Endothelial cell of umbilical vein (primary cell): ENCODE measurements around the gene PFKFB4. TPM values are rescaled to one million over a fixed set of nuclear protein-coding genes. Genes with fewer than 3 reads are reported as not detected.

Source experiments
- BruUV-seq: library from RNA; stranded (reverse); fragments of 400-500 nt; replicated peaks from 2 replicates; lab custom pipeline; 2021; lab: Mats Ljungman, UMichigan
- CTCF ChIA-PET: fragments of 300-600, 350-600 bp; sonication (Branson Sonifier 250); formaldehyde crosslinking; loops from one replicate; lab custom pipeline; 2021; ENCODE audit warnings: antibody characterized with exemption, inconsistent platforms; lab: Charles Lee
- POLR2A ChIA-PET: fragments of 300-600, 350-600 bp; sonication (Branson Sonifier 250); formaldehyde crosslinking; loops from one replicate; lab custom pipeline; 2021; ENCODE audit warnings: antibody characterized with exemption, inconsistent platforms; lab: Charles Lee
- DNase-seq: peaks from one replicate; pipeline ENCODE4 v3.0.0-alpha.2; 2011; ENCODE audit warnings: low read depth, low spot score
- FAIRE-seq: peaks from 2 replicates; lab custom pipeline; 2011; peaks lifted over from hg19 to GRCh38; lab: Jason Lieb, UNC
- H2AFZ ChIP-seq: 2 replicates; pipeline ENCODE4 v1.6.0; 2012; ENCODE audit warnings: low read depth, low read length, control low read depth, inconsistent platforms
- H3K27ac ChIP-seq: 2 replicates; pipeline ENCODE4 v1.5.1; 2011; ENCODE audit warnings: low read depth, mild to moderate bottlenecking, control low read depth, low read length, moderate library complexity; ENCODE audit not compliant: insufficient read depth
- H3K27me3 ChIP-seq, 2 experiments: 2 replicates each; pipeline versions ENCODE4 v1.6.0 to v1.6.1; 2011; ENCODE audit warnings: low read length in 2 of 2, mixed read lengths in 1 of 2; ENCODE audit not compliant: control insufficient read depth in 2 of 2, insufficient read depth in 2 of 2
- H3K36me3 ChIP-seq, 2 experiments: 2 replicates in 1 of 2; 3 replicates in 1 of 2; pipeline ENCODE4 v1.5.1; 2011; ENCODE audit warnings: low read length in 2 of 2, mild to moderate bottlenecking in 1 of 2, moderate library complexity in 1 of 2; ENCODE audit not compliant: control insufficient read depth in 2 of 2, insufficient read depth in 2 of 2; ENCODE audit errors: extremely low read depth in 1 of 2
- H3K4me1 ChIP-seq: 3 replicates; pipeline ENCODE4 v1.5.1; 2011; ENCODE audit warnings: mild to moderate bottlenecking, low read length; ENCODE audit not compliant: control insufficient read depth, insufficient read depth; ENCODE audit errors: extremely low read depth
- H3K4me2 ChIP-seq: 2 replicates; pipeline ENCODE4 v1.6.1; 2011; ENCODE audit warnings: low read length, control low read depth, mixed read lengths; ENCODE audit not compliant: insufficient read depth
- H3K4me3 ChIP-seq, 3 experiments: fragments of 200-600 bp in 1 of 3; sonication (generic), shearing (Covaris generic) in 1 of 3; replicated peaks in 1 of 3; 2 replicates each; pipeline ENCODE4 v1.5.1; 2011 to 2016; ENCODE audit warnings: control low read depth in 3 of 3, low read length in 3 of 3, mild to moderate bottlenecking in 2 of 3, inconsistent platforms in 1 of 3, low read depth in 1 of 3, moderate library complexity in 1 of 3; ENCODE audit not compliant: insufficient read depth in 1 of 3
- H3K79me2 ChIP-seq: 2 replicates; pipeline ENCODE4 v1.6.0; 2012; ENCODE audit warnings: low read length, inconsistent platforms; ENCODE audit not compliant: control insufficient read depth, insufficient read depth
- H3K9ac ChIP-seq: replicated peaks from 2 replicates; pipeline ENCODE3; 2011; ENCODE audit warnings: low read length, control low read depth; ENCODE audit not compliant: insufficient read depth; ENCODE audit errors: extremely low read depth
- H3K9me1 ChIP-seq: replicated peaks from 3 replicates; pipeline ENCODE4 v1.6.0; 2011; ENCODE audit warnings: mild to moderate bottlenecking, low read length; ENCODE audit not compliant: control insufficient read depth, insufficient read depth; ENCODE audit errors: extremely low read depth
- H3K9me3 ChIP-seq: replicated peaks from 2 replicates; pipeline ENCODE4 v1.5.1; 2012; ENCODE audit warnings: low read length, inconsistent platforms; ENCODE audit not compliant: control insufficient read depth, insufficient read depth
- H4K20me1 ChIP-seq: replicated peaks from 2 replicates; pipeline ENCODE3; 2011; ENCODE audit warnings: mild to moderate bottlenecking, low read length; ENCODE audit not compliant: control insufficient read depth, insufficient read depth; ENCODE audit errors: extremely low read depth
- EZH2 ChIP-seq: IDR thresholded peaks from 2 replicates; pipeline ENCODE4 v1.6.1; 2012; ENCODE audit warnings: borderline replicate concordance, low read depth, mild to moderate bottlenecking, moderate library complexity, low read length, inconsistent platforms; ENCODE audit not compliant: severe bottlenecking
- FOS ChIP-seq: IDR thresholded peaks from 2 replicates; pipeline ENCODE4 v1.6.1; 2011; ENCODE audit warnings: mild to moderate bottlenecking, low read length, moderate library complexity, borderline replicate concordance; ENCODE audit not compliant: insufficient read depth
- GATA2 ChIP-seq: IDR thresholded peaks from 2 replicates; pipeline ENCODE4 v1.7.0; 2011; ENCODE audit warnings: low read depth, mild to moderate bottlenecking, moderate library complexity, mixed read lengths, low read length; ENCODE audit not compliant: insufficient read length, insufficient read depth
- JUN ChIP-seq: IDR thresholded peaks from 2 replicates; pipeline ENCODE4 v1.6.1; 2011; ENCODE audit warnings: borderline replicate concordance, low read depth; ENCODE audit not compliant: insufficient read length, insufficient read depth
- MYC ChIP-seq: IDR thresholded peaks from one replicate; pipeline ENCODE4 v1.6.1; 2011; ENCODE audit warnings: mild to moderate bottlenecking, low read depth, low read length
- POLR2A ChIP-seq: IDR thresholded peaks from 2 replicates; pipeline ENCODE4 v1.6.1; 2012; ENCODE audit warnings: low read depth, mild to moderate bottlenecking, control low read depth, low read length
- POLR2AphosphoS5 ChIP-seq: IDR thresholded peaks from 2 replicates; pipeline ENCODE4 v1.6.1; 2012; ENCODE audit warnings: low read depth, mild to moderate bottlenecking, control low read depth, low read length, moderate library complexity; ENCODE audit not compliant: insufficient read depth
- dilution Hi-C: fragments of 300-500 bp; cut with MboI; formaldehyde crosslinking; loops from one replicate; pipeline ENCODE4 v1.15.0; 2019; ENCODE audit warnings: low sequenced_read_pairs; ENCODE audit not compliant: extremely low pct_ligation_motif_present
- intact Hi-C: fragments of 100-400 bp; cut with micrococcal nuclease; formaldehyde crosslinking; loops from one replicate; pipeline ENCODE4 v1.10.0; 2022
- polyA plus RNA-seq, 4 experiments: library from polyadenylated mRNA; depleted of rRNA in 3 of 4; stranded (reverse) in 3 of 4; unstranded in 1 of 4; fragments of >200 nt; gene quantifications; 2 replicates each; pipeline versions ENCODE4 v1.2.1 to v1.2.3, GENCODE V29; 2011 to 2012; ENCODE audit warnings: missing spikeins in 1 of 4
- total RNA-seq: library from RNA; stranded (reverse); gene quantifications from 2 replicates; pipeline ENCODE4 v1.2.3, GENCODE V29; 2021
- TF ChIP-seq, protein P1 (sequence below): IDR thresholded peaks from 2 replicates; pipeline ENCODE4 v1.6.1; 2011; ENCODE audit not compliant: insufficient read depth, insufficient read length
- TF ChIP-seq, protein P2 (sequence below), 2 donors: IDR thresholded peaks; 1 replicate in 1 of 2; 2 replicates in 1 of 2; pipeline ENCODE4 v1.5.1; 2011; ENCODE audit warnings: low read length in 2 of 2, mild to moderate bottlenecking in 2 of 2, moderate library complexity in 2 of 2, control low read depth in 1 of 2, inconsistent platforms in 1 of 2, low read depth in 1 of 2; ENCODE audit not compliant: insufficient read depth in 1 of 2; ENCODE audit errors: extremely low read depth in 1 of 2

PFKFB4 gene
- total and polyA plus RNA-seq, 2 donors (not counting 3 experiments of a cell fraction or from before 2014, with no cell fraction given): 4.0 to 4.2 TPM

DNA sequence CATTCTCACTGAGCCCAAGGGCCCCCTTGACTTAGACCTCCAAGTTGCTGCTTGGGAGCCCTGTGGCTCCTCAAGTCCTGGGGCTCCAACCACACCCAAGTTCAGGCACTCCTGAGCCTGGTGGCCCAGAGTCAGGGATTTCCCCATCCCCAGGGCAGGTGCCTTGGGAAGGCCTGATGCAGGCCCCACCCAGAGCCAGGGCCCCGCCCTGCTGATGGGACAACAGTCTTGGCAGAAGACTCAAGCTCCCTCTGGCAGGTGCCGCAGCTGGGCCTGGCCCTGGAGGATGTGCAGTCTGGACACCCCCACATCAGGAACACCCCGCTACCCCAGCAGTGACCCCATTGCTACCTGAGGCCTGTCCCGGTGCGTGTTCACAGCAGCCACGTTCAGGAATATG lies 35.0 kb downstream of the PFKFB4 start:
- no peaks in the 10 kb centered on the region for H3K4me1 ChIP-seq
- no peaks in the 10 kb centered on the region for H3K9me1 ChIP-seq
- no peaks in the 10 kb centered on the region for H3K79me2 ChIP-seq
- no peaks in the 10 kb centered on the region for H3K27me3 ChIP-seq
- no peaks in the 10 kb centered on the region for H4K20me1 ChIP-seq
- dilution Hi-C loops (no loop called here), intact Hi-C loops (no loop called here)
- DNase-seq: no peak
- H3K36me3 ChIP-seq: no peaks in the 10 kb centered on the region
- ChIA-PET POLR2A (no interaction called here), CTCF (interaction anchor here (0.5 to 1.3 kb wide), 5 partner anchors 12 to 121 kb away, joined by 3 to 4 read pairs (median 3); no protein-coding TSS in a partner anchor)
- no peak overlapping the region for H3K27ac ChIP-seq
- no peak for FAIRE-seq
- no peak overlapping the region for H2AFZ ChIP-seq
- TF ChIP-seq JUN: no peak
- TF ChIP-seq MYC: no peak
- TF ChIP-seq, protein P1, sequence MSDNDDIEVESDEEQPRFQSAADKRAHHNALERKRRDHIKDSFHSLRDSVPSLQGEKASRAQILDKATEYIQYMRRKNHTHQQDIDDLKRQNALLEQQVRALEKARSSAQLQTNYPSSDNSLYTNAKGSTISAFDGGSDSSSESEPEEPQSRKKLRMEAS: no peak
- TF ChIP-seq FOS: no peak
- TF ChIP-seq, protein P2, sequence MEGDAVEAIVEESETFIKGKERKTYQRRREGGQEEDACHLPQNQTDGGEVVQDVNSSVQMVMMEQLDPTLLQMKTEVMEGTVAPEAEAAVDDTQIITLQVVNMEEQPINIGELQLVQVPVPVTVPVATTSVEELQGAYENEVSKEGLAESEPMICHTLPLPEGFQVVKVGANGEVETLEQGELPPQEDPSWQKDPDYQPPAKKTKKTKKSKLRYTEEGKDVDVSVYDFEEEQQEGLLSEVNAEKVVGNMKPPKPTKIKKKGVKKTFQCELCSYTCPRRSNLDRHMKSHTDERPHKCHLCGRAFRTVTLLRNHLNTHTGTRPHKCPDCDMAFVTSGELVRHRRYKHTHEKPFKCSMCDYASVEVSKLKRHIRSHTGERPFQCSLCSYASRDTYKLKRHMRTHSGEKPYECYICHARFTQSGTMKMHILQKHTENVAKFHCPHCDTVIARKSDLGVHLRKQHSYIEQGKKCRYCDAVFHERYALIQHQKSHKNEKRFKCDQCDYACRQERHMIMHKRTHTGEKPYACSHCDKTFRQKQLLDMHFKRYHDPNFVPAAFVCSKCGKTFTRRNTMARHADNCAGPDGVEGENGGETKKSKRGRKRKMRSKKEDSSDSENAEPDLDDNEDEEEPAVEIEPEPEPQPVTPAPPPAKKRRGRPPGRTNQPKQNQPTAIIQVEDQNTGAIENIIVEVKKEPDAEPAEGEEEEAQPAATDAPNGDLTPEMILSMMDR (IDR thresholded peaks at IDR 0.05; ENCODE audit: extremely low read depth in 1 of 2, insufficient read depth in 1 of 2, low read depth in 1 of 2, low read length in 2 of 2): no peak
- TF ChIP-seq POLR2A: no peak
- no peak for TF ChIP-seq GATA2
- no peak for TF ChIP-seq EZH2
- no peak for TF ChIP-seq POLR2AphosphoS5
- no peak overlapping the region for H3K9ac ChIP-seq
- no peak overlapping the region for H3K4me3 ChIP-seq
- no TSS peak for BruUV-seq
- no peak overlapping the region for H3K4me2 ChIP-seq
- no peaks in the 10 kb centered on the region for H3K9me3 ChIP-seq
